Thyroid gland (tissue), 4 donors: ENCODE data around the gene MSTO1.

Source experiments
- POLR2A ChIP-seq, 2 donors: fragments of 450-650 bp; IDR thresholded peaks; one replicate each; pipeline ENCODE4 v1.6.1; 2017; ENCODE audit warnings: antibody characterized with exemption in 2 of 2, mild to moderate bottlenecking in 2 of 2, moderate library complexity in 1 of 2
- TF ChIP-seq, protein P1 (sequence below), 6 experiments: fragments of 200-600 bp in 3 of 6; fragments of 450-650 bp in 3 of 6; sonication (generic) in 3 of 6; IDR thresholded peaks; one replicate each; pipeline ENCODE4 v1.5.1; 2016 to 2019; ENCODE audit warnings: antibody characterized with exemption in 6 of 6, mild to moderate bottlenecking in 2 of 6, inconsistent platforms in 1 of 6, moderate library complexity in 1 of 6

DNA sequence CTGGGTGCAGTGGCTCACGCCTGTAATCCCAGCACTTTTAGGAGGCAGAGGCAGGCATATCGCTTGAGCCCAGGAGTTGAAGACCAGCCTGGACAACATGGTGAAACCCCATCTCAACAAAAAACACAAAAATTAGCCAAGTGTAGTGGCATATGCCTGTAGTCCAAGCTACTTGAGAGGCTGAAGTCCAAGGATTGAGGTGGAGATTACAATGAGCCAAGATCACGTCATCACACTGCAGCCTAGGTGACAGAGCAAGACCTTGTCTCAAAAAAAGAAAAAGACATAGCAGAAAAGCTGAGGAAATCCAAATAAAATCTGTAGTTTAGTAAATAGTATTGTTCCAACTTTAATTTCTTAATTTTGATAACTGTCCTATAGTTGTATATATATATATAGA, 35.9 kb upstream of the MSTO1 start:
- TF ChIP-seq, protein P1, sequence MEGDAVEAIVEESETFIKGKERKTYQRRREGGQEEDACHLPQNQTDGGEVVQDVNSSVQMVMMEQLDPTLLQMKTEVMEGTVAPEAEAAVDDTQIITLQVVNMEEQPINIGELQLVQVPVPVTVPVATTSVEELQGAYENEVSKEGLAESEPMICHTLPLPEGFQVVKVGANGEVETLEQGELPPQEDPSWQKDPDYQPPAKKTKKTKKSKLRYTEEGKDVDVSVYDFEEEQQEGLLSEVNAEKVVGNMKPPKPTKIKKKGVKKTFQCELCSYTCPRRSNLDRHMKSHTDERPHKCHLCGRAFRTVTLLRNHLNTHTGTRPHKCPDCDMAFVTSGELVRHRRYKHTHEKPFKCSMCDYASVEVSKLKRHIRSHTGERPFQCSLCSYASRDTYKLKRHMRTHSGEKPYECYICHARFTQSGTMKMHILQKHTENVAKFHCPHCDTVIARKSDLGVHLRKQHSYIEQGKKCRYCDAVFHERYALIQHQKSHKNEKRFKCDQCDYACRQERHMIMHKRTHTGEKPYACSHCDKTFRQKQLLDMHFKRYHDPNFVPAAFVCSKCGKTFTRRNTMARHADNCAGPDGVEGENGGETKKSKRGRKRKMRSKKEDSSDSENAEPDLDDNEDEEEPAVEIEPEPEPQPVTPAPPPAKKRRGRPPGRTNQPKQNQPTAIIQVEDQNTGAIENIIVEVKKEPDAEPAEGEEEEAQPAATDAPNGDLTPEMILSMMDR (IDR thresholded peaks at IDR 0.05) = no peak
- TF ChIP-seq POLR2A (IDR thresholded peaks at IDR 0.05) = no peak
